ENCODE measurements around the gene FILIP1.

The FILIP1 gene

GRCh38 chr6:75493400-75494064 is at the start of gene FILIP1:
Gene FILIP1 (minus strand): TSS chr6:75493800. CDS start chr6:75414972, 78,828 bp downstream.
- H3K27ac ChIP-seq = no peak within 1 kb of the TSS
- DNase-seq (ENCODE audit: low read depth, low spot score) = no peak

GRCh38 chr6:75543311-75543710 is 49.7 kb upstream of the FILIP1 start:
- H3K27ac ChIP-seq = no peak overlapping the region
- DNase-seq (ENCODE audit: low read depth, low spot score) = no peak

- no peak overlapping the region for H3K27ac ChIP-seq
- no peak for DNase-seq (ENCODE audit: low read depth, low spot score)
Observed at GRCh38 chr6:75539136-75539535, 45.5 kb upstream of the FILIP1 start.

GRCh38 chr6:75532521-75532920 is 38.9 kb upstream of the FILIP1 start:
- H3K27ac ChIP-seq = no peak overlapping the region
- no peak for DNase-seq (ENCODE audit: low read depth, low spot score)

GRCh38 chr6:75531174-75531573 is 37.6 kb upstream of the FILIP1 start:
- H3K27ac ChIP-seq = no peak overlapping the region
- DNase-seq (ENCODE audit: low read depth, low spot score) = no peak

GRCh38 chr6:75530696-75531095 is 37.1 kb upstream of the FILIP1 start:
- H3K27ac ChIP-seq = no peak overlapping the region
- DNase-seq (ENCODE audit: low read depth, low spot score) = no peak

- DNase-seq (ENCODE audit: low read depth, low spot score) = no peak
- H3K27ac ChIP-seq = no peak overlapping the region
Observed at GRCh38 chr6:75528423-75528822, 34.8 kb upstream of the FILIP1 start.

GRCh38 chr6:75526502-75527127 is 33.0 kb upstream of the FILIP1 start:
- H3K27ac ChIP-seq = no peak overlapping the region
- no peak for DNase-seq (ENCODE audit: low read depth, low spot score)

- no peak for DNase-seq (ENCODE audit: low read depth, low spot score)
- no peak overlapping the region for H3K27ac ChIP-seq
Observed at GRCh38 chr6:75525682-75526081, 32.1 kb upstream of the FILIP1 start.

- no peak overlapping the region for H3K27ac ChIP-seq
- peak; percentile 31 for DNase-seq (ENCODE audit: low read depth, low spot score)
Observed at GRCh38 chr6:75524322-75524972, 30.8 kb upstream of the FILIP1 start.

- no peak for DNase-seq (ENCODE audit: low read depth, low spot score)
- H3K27ac ChIP-seq = no peak overlapping the region
Observed at GRCh38 chr6:75516757-75517156, 23.2 kb upstream of the FILIP1 start.

- DNase-seq (ENCODE audit: low read depth, low spot score) = no peak
- no peak overlapping the region for H3K27ac ChIP-seq
Observed at GRCh38 chr6:75512591-75512990, 19.0 kb upstream of the FILIP1 start.

- DNase-seq (ENCODE audit: low read depth, low spot score) = no peak
- no peak overlapping the region for H3K27ac ChIP-seq
Observed at GRCh38 chr6:75505424-75505823, 11.8 kb upstream of the FILIP1 start.

- no peak overlapping the region for H3K27ac ChIP-seq
- no peak for DNase-seq (ENCODE audit: low read depth, low spot score)
Observed at GRCh38 chr6:75504465-75505222, 11.0 kb upstream of the FILIP1 start.

- H3K27ac ChIP-seq = no peak overlapping the region
- DNase-seq (ENCODE audit: low read depth, low spot score) = no peak
Observed at GRCh38 chr6:75503291-75503690, 9.7 kb upstream of the FILIP1 start.

GRCh38 chr6:75502884-75503283 is 9.3 kb upstream of the FILIP1 start:
- no peak for DNase-seq (ENCODE audit: low read depth, low spot score)
- no peak overlapping the region for H3K27ac ChIP-seq

GRCh38 chr6:75501756-75502155 is 8.2 kb upstream of the FILIP1 start:
- DNase-seq (ENCODE audit: low read depth, low spot score) = no peak
- no peak overlapping the region for H3K27ac ChIP-seq

- H3K27ac ChIP-seq = no peak overlapping the region
- no peak for DNase-seq (ENCODE audit: low read depth, low spot score)
Observed at GRCh38 chr6:75499640-75500039, 6.0 kb upstream of the FILIP1 start.

GRCh38 chr6:75498862-75499261 is 5.3 kb upstream of the FILIP1 start:
- DNase-seq (ENCODE audit: low read depth, low spot score) = no peak
- H3K27ac ChIP-seq = no peak overlapping the region

- no peak for DNase-seq (ENCODE audit: low read depth, low spot score)
- no peak overlapping the region for H3K27ac ChIP-seq
Observed at GRCh38 chr6:75497994-75498393, 4.4 kb upstream of the FILIP1 start.

GRCh38 chr6:75495011-75495410 is 1.4 kb upstream of the FILIP1 start:
- H3K27ac ChIP-seq = no peak overlapping the region
- DNase-seq (ENCODE audit: low read depth, low spot score) = no peak

Measured in epithelial cell of prostate (primary cell).